ENCODE measurements around the gene DACH1.

DACH1 gene

DNA sequence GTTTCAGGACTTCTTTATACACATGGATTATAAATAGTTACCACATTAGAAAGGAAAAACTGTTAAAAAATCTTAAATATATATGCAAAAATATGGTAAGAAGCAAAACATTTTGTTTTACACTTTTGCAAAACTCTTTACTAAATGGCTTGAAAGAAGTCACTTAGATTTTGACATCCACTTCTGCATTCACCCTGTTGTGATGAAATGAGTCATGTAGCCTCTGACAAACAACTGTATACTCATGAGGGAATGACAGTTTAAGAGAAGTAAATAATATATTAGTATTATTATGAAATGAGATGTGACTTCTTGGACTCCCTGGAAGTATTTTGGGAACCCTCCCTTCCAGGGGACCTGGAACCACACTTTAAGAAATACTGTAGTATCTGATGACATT is 275.6 kb downstream of the DACH1 start:
- H3K79me2 ChIP-seq (ENCODE audit: insufficient read depth, low read depth): no peaks in the 10 kb centered on the region
- H3K4me3 ChIP-seq (IDR thresholded peaks at IDR 0.05; ENCODE audit: insufficient read depth, low read depth, low read length): no peak overlapping the region
- no peak overlapping the region for H3K9ac ChIP-seq
- H2AFZ ChIP-seq (ENCODE audit: low read depth): no peak overlapping the region
- no peak overlapping the region for H3K4me2 ChIP-seq
- H3K27ac ChIP-seq: no peak overlapping the region
- H4K20me1 ChIP-seq (ENCODE audit: insufficient read depth): no peaks in the 10 kb centered on the region
- no peaks in the 10 kb centered on the region for H3K36me3 ChIP-seq (ENCODE audit: insufficient read depth)
- TF ChIP-seq, protein P1, sequence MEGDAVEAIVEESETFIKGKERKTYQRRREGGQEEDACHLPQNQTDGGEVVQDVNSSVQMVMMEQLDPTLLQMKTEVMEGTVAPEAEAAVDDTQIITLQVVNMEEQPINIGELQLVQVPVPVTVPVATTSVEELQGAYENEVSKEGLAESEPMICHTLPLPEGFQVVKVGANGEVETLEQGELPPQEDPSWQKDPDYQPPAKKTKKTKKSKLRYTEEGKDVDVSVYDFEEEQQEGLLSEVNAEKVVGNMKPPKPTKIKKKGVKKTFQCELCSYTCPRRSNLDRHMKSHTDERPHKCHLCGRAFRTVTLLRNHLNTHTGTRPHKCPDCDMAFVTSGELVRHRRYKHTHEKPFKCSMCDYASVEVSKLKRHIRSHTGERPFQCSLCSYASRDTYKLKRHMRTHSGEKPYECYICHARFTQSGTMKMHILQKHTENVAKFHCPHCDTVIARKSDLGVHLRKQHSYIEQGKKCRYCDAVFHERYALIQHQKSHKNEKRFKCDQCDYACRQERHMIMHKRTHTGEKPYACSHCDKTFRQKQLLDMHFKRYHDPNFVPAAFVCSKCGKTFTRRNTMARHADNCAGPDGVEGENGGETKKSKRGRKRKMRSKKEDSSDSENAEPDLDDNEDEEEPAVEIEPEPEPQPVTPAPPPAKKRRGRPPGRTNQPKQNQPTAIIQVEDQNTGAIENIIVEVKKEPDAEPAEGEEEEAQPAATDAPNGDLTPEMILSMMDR (conservative IDR thresholded peaks at IDR 0.05; ENCODE audit: low read depth, low read length): no peak
- H3K4me1 ChIP-seq (ENCODE audit: low read depth, poor library complexity, severe bottlenecking): no peaks in the 10 kb centered on the region
- no peaks in the 10 kb centered on the region for H3K27me3 ChIP-seq (ENCODE audit: insufficient read depth, low read depth)

DNA sequence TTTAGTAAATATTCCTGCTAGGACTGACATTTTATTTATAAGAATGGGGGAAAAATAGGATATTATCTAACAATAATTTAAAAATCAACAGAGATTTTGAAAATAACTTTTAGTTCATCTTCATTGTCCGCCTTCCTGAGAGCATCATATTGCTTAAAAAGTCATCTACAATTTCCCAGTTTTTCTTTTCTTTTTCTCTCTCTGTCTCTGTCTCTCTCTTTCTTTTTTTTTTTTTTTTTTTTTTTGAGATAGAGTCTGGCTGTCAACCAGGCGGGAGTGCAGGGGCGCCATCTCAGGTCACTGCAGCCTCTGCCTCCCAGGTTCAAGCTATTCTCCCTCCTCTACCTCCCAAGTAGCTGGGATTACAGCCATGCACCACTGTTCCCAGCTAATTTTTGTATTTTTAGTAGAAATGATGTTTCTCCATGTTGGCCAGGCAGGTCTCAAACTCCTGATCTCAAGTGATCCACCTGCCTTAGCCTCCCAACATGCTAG is 276.3 kb downstream of the DACH1 start:
- Histone ChIP-seq H3K9ac (no peak overlapping the region), H3K79me2 (ENCODE audit: insufficient read depth, low read depth) (no peaks in the 10 kb centered on the region), H4K20me1 (ENCODE audit: insufficient read depth) (no peaks in the 10 kb centered on the region), H3K4me2 (no peak overlapping the region), H3K27me3 (ENCODE audit: insufficient read depth, low read depth) (no peaks in the 10 kb centered on the region), H3K4me3 (IDR thresholded peaks at IDR 0.05; ENCODE audit: insufficient read depth, low read depth, low read length) (no peak overlapping the region), H3K4me1 (ENCODE audit: low read depth, poor library complexity, severe bottlenecking) (no peaks in the 10 kb centered on the region), H2AFZ (ENCODE audit: low read depth) (no peak overlapping the region), H3K27ac (no peak overlapping the region), H3K36me3 (ENCODE audit: insufficient read depth) (no peaks in the 10 kb centered on the region)
- TF ChIP-seq, protein P1 (conservative IDR thresholded peaks at IDR 0.05; ENCODE audit: low read depth, low read length): no peak

DNA sequence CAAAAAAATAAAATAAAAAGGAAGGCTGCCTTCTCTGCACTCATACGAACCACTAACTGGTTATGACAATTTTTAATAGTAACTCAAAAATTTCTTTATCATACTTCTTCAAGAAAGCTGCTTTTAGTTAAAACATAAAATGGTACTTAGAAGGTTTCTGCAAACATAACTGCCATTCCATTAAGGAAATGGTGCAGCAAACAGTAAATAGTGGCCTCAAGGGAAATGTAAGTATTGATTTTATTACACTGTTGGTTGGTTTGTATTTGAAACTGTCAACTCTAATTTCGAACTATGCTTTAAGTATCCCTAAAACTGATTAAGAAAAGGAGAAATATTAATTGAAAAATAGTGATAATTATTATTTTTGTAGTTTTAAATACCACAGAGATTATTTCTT is 278.0 kb downstream of the DACH1 start:
- Histone ChIP-seq H3K4me1 (ENCODE audit: low read depth, poor library complexity, severe bottlenecking) (no peaks in the 10 kb centered on the region), H3K9ac (no peak overlapping the region), H3K4me2 (no peak overlapping the region), H3K4me3 (IDR thresholded peaks at IDR 0.05; ENCODE audit: insufficient read depth, low read depth, low read length) (no peak overlapping the region), H4K20me1 (ENCODE audit: insufficient read depth) (no peaks in the 10 kb centered on the region), H3K36me3 (ENCODE audit: insufficient read depth) (no peaks in the 10 kb centered on the region), H3K79me2 (ENCODE audit: insufficient read depth, low read depth) (no peaks in the 10 kb centered on the region), H3K27ac (no peak overlapping the region), H3K27me3 (ENCODE audit: insufficient read depth, low read depth) (no peaks in the 10 kb centered on the region), H2AFZ (ENCODE audit: low read depth) (no peak overlapping the region)
- TF ChIP-seq, protein P1 (conservative IDR thresholded peaks at IDR 0.05; ENCODE audit: low read depth, low read length): no peak

DNA sequence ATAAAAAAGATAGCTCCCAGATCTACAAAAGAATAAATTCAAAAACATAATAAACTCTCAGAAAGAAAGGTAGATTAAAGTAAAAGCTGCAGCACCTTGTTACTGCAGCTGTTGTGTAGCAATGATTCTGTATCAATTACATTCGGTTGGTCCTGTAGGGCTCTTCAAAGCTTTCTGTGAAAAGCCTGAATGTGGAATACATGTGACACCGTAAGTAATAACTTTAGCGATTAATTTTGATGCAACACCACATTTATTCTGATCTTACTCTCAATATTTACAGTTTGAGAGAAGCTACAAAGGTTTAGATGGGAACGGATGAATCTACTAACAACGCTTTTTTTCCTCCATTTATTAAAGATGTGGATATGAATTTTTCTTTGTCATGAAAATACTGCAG is 279.2 kb downstream of the DACH1 start:
- no peaks in the 10 kb centered on the region for H3K27me3 ChIP-seq (ENCODE audit: insufficient read depth, low read depth)
- H3K4me2 ChIP-seq: no peak overlapping the region
- no peaks in the 10 kb centered on the region for H3K36me3 ChIP-seq (ENCODE audit: insufficient read depth)
- H3K9ac ChIP-seq: no peak overlapping the region
- H3K4me3 ChIP-seq (IDR thresholded peaks at IDR 0.05; ENCODE audit: insufficient read depth, low read depth, low read length): no peak overlapping the region
- no peaks in the 10 kb centered on the region for H3K4me1 ChIP-seq (ENCODE audit: low read depth, poor library complexity, severe bottlenecking)
- no peak overlapping the region for H3K27ac ChIP-seq
- TF ChIP-seq, protein P1 (conservative IDR thresholded peaks at IDR 0.05; ENCODE audit: low read depth, low read length): no peak
- H2AFZ ChIP-seq (ENCODE audit: low read depth): no peak overlapping the region
- no peaks in the 10 kb centered on the region for H3K79me2 ChIP-seq (ENCODE audit: insufficient read depth, low read depth)
- H4K20me1 ChIP-seq (ENCODE audit: insufficient read depth): no peaks in the 10 kb centered on the region

Measured in KMS-11 (cell line).